ENCODE measurements around the gene ADAM12. TPM values are rescaled to one million over a fixed set of nuclear protein-coding genes. Genes with fewer than 3 reads are reported as not detected.

The ADAM12 gene
- total RNA-seq, 4 donors from 2014 or later, result 0.78 to 10.5 (median 1.2) TPM

DNA sequence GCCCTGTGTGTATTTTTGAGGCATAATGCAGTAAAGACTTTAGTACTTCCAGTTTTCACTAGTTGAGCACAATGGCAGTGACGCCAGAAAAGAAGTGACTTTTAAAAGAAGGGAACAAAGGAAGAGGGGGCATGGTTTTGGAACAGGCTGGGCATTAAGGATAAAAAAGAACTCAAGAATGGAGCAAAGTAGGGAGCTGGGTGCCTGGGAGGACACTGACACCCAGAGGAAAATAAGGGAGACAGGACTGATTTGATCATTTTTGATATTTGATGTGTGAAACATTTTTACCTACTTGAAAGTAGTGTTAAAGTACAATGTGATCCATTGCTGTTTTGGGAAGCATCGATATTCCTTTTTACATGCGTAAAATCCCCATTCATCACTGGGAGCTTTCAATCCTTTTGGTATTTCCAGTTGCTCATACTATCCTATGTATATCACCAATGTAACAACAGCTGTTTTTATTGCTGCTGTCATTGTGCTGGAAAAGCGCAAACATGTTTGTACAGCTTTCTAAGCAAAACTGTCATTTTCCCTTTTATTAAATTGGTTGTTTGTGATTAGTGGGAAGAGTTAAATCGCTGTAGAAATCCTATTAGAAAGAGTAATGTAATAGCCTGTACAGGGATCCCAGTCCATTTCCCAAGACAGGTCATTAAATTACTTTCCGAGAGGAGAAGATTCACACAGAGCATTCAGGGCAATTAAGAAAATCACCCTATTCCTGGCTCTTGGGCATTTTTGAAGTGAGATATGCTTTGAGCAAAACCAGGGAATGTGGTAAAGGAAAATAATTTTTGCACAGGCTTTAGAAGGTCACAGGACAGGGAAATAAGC is 85.2 kb downstream of the ADAM12 start:
- H3K4me1 ChIP-seq, result no peaks in the 10 kb centered on the region
- no peak overlapping the region for H3K4me3 ChIP-seq
- no peak for DNase-seq (ENCODE audit: low spot score in 2 of 2)
- H3K27ac ChIP-seq, result no peak overlapping the region
- H3K27me3 ChIP-seq, result no peaks in the 10 kb centered on the region
- H3K9me3 ChIP-seq, result peaks cover 0 to 14% (median 0%) of the 10 kb centered on the region in 4 donors
- TF ChIP-seq, protein P1, sequence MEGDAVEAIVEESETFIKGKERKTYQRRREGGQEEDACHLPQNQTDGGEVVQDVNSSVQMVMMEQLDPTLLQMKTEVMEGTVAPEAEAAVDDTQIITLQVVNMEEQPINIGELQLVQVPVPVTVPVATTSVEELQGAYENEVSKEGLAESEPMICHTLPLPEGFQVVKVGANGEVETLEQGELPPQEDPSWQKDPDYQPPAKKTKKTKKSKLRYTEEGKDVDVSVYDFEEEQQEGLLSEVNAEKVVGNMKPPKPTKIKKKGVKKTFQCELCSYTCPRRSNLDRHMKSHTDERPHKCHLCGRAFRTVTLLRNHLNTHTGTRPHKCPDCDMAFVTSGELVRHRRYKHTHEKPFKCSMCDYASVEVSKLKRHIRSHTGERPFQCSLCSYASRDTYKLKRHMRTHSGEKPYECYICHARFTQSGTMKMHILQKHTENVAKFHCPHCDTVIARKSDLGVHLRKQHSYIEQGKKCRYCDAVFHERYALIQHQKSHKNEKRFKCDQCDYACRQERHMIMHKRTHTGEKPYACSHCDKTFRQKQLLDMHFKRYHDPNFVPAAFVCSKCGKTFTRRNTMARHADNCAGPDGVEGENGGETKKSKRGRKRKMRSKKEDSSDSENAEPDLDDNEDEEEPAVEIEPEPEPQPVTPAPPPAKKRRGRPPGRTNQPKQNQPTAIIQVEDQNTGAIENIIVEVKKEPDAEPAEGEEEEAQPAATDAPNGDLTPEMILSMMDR (IDR thresholded peaks at IDR 0.05), result peak in 2 of 5 experiments; percentile 15 to 60
- no peak for TF ChIP-seq POLR2A (IDR thresholded peaks at IDR 0.05)
- WGBS, 2 donors, result 72 to 74% methylated on average over 6 of the region's 6 CpGs
- no peaks in the 10 kb centered on the region for H3K36me3 ChIP-seq

DNA sequence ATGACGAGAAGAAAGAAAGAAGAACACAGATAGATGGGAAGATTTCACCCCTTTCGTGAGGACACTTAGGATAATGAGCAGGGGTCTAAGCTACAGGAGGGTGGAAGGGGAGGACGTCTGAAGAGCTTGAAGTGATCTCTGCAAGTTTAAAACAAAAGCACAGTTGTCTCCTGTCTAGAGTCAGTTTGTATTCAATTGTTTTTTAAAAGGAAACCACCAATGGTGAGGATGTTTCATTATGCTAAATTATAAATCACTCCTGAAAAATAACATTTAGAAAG is 85.9 kb downstream of the ADAM12 start:
- no peak for DNase-seq (ENCODE audit: low spot score in 2 of 2)
- Histone ChIP-seq H3K4me1 (no peaks in the 10 kb centered on the region), H3K27ac (no peak overlapping the region), H3K4me3 (no peak overlapping the region), H3K36me3 (no peaks in the 10 kb centered on the region), H3K9me3 (peaks cover 0 to 14% (median 0%) of the 10 kb centered on the region in 4 donors), H3K27me3 (no peaks in the 10 kb centered on the region)
- 35 to 41% methylated on average over 3 of the region's 3 CpGs for WGBS, 2 donors
- TF ChIP-seq, protein P1 (IDR thresholded peaks at IDR 0.05), result no peak
- no peak for TF ChIP-seq EP300 (IDR thresholded peaks at IDR 0.05)
- no peak for TF ChIP-seq POLR2A (IDR thresholded peaks at IDR 0.05)

DNA sequence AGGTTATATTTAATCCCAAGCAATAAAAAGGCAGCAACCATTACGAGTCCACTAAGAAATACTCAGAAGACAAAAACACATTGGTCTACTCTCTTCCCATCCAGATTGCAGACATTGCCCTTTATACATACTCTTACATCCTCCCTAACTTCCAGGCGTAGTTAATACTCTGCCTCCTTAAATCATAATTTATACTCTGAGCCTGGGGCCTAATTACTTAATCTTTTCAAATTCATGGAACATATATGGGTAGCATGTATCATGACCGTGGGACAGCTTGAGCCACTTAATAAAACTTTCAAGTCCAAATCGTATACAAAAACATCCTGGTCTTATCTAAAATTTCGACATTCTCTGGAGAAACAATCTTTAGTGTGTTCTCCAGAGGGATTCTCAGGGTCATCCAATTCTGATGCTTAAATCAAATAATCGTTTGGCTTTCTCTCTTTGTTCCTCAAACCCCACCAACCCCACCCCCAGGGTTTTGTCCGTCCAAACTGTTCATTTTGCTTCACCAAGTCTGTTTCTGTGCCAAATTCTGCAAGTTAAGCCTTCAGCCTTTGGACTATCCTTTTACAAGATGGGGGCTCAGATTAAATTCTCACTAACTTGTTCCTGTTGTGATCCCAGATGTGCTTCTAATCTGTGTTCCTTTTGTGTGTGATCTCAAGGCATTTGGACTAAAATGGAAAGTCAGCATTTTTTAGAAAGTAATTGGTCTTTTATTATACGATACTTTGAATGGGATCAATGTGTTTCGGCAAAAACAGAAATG is 86.4 kb downstream of the ADAM12 start:
- Histone ChIP-seq H3K27ac (no peak overlapping the region), H3K4me1 (no peaks in the 10 kb centered on the region), H3K4me3 (no peak overlapping the region), H3K36me3 (no peaks in the 10 kb centered on the region), H3K9me3 (peaks cover 0 to 14% (median 0%) of the 10 kb centered on the region in 4 donors), H3K27me3 (no peaks in the 10 kb centered on the region)
- TF ChIP-seq, protein P1 (IDR thresholded peaks at IDR 0.05), result no peak
- TF ChIP-seq EP300 (IDR thresholded peaks at IDR 0.05) (no peak), POLR2A (IDR thresholded peaks at IDR 0.05) (no peak)
- DNase-seq (ENCODE audit: low spot score in 2 of 2), result no peak
- WGBS, 2 donors, result 63 to 65% methylated on average over 9 of the region's 9 CpGs

DNA sequence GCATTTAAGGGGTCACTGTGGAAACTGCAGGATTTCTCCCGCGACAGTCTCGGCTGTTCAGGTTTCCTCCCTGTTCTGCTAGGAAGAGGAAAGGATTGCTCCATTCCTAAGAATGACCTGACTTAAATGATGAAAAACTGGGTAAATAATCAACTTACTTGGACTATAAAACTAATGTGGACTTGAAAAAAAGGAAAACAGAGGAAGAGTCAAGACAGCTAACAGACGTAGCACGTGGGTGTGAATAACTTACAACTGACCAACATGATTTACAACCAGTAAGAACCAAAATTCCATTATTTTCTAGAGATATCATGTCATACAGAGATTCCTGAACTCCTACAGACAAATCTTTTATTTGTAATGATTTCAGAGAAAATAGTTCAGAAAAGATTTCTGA is 93.8 kb downstream of the ADAM12 start:
- Histone ChIP-seq H3K9me3 (no peaks in the 10 kb centered on the region), H3K27ac (no peak overlapping the region), H3K36me3 (no peaks in the 10 kb centered on the region), H3K4me3 (no peak overlapping the region), H3K27me3 (no peaks in the 10 kb centered on the region), H3K4me1 (no peaks in the 10 kb centered on the region)
- no peak for TF ChIP-seq POLR2A (IDR thresholded peaks at IDR 0.05)
- TF ChIP-seq EP300 (IDR thresholded peaks at IDR 0.05), result no peak
- TF ChIP-seq, protein P1 (IDR thresholded peaks at IDR 0.05), result no peak
- WGBS, 2 donors, result 31 to 34% methylated on average over 5 of the region's 5 CpGs
- no peak for DNase-seq (ENCODE audit: low spot score in 2 of 2)

DNA sequence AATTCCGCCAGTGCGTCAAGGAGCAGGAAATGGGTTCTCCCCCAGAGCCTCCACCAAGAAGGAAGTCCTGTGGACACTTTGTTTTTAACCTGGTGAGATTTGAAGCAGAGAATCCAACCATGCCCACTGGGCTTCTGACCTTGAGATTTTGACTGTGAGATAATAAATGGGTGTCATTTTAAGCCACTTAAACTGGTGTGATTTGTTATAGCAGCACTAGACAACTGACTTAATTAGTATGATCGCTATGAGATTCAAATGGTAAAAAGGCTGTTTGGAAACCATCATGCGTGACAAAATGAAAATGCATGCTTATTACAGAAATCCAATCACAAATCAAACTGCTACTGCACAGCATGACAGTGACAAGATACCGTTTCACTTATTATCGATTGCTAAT is 98.0 kb downstream of the ADAM12 start:
- no peak for DNase-seq (ENCODE audit: low spot score in 2 of 2)
- 92 to 95% methylated on average over 6 of the region's 6 CpGs for WGBS, 2 donors
- Histone ChIP-seq H3K27ac (no peak overlapping the region), H3K4me3 (no peak overlapping the region), H3K4me1 (no peaks in the 10 kb centered on the region), H3K36me3 (no peaks in the 10 kb centered on the region), H3K9me3 (no peaks in the 10 kb centered on the region), H3K27me3 (no peaks in the 10 kb centered on the region)
- TF ChIP-seq EP300 (IDR thresholded peaks at IDR 0.05) (no peak), POLR2A (IDR thresholded peaks at IDR 0.05) (no peak)
- TF ChIP-seq, protein P1 (IDR thresholded peaks at IDR 0.05), result no peak
